ENCODE measurements around the gene PLCB2.

DNA sequence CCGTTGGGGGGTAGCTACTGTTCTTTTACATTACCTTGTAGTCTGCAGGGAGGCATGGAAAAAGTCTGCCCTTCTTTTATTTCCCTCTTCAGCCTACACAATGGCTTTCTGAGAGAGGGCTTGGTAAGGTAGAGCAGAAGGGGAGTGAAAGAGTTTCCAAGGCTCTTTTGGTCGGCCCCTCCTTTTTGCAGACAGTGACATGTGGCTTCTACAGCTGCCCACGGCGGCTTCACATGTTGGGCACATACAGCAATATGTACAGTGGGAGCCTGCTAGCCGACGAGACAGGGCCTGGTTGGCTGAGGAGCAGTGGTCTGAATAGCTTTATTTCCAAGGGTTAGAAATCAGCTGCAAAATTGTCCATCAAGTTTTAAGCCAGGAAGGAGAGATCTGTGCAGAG is 19.7 kb upstream of the PLCB2 start:
- TF ChIP-seq, protein P1, sequence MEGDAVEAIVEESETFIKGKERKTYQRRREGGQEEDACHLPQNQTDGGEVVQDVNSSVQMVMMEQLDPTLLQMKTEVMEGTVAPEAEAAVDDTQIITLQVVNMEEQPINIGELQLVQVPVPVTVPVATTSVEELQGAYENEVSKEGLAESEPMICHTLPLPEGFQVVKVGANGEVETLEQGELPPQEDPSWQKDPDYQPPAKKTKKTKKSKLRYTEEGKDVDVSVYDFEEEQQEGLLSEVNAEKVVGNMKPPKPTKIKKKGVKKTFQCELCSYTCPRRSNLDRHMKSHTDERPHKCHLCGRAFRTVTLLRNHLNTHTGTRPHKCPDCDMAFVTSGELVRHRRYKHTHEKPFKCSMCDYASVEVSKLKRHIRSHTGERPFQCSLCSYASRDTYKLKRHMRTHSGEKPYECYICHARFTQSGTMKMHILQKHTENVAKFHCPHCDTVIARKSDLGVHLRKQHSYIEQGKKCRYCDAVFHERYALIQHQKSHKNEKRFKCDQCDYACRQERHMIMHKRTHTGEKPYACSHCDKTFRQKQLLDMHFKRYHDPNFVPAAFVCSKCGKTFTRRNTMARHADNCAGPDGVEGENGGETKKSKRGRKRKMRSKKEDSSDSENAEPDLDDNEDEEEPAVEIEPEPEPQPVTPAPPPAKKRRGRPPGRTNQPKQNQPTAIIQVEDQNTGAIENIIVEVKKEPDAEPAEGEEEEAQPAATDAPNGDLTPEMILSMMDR (IDR thresholded peaks at IDR 0.05; ENCODE audit: insufficient read depth, low read depth, low read length) = no peak
- TF ChIP-seq EZH2 (IDR thresholded peaks at IDR 0.05; ENCODE audit: insufficient read depth, low read length) = no peak

Measured in astrocyte (in vitro differentiated cells and primary cell).